Neural progenitor cell (in vitro differentiated cells): ENCODE data around the gene CD2BP2.

ENCODE experiments used
- EZH2 ChIP-seq: fragments of 200-600 bp; sonication (generic); IDR thresholded peaks from 2 replicates; pipeline ENCODE4 v1.6.1; 2017; ENCODE audit warnings: antibody characterized with exemption, mild to moderate bottlenecking, moderate library complexity
- TF ChIP-seq, protein P1 (sequence below): fragments of 200-600 bp; sonication (generic); IDR thresholded peaks from 2 replicates; pipeline ENCODE4 v1.5.1; 2017; ENCODE audit warnings: antibody characterized with exemption, mild to moderate bottlenecking

DNA sequence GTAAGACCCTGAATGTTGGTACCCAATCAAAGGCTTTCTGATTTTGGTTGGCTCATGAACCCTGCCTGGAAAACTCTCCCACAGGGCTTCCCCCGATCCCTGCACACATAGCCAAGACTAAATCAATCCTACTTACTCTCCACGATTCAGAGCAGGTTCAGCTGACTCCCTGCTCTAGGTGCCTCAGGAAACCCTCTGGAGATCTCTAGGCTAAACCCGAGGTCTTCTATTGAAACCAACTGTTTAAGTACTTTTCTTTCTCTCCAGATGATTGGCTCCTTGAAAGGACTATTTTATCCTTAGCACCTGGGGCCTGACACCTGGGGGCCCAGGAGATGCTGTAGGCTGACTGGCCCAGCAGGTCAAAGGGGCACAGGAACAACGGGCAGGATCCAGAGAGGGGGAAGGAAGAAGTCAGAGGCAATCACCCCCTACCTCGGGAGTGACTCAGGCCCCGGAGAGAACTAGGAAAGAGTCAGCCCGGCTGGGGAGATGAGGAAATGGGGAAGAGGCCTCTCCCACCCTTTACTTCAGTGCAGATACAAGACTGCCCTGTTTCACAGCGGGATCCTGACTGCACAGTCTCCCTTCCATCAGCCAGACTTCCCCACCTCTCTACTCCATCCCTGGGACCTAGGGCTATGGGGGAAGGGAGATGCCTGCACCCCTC is 13.1 kb upstream of the CD2BP2 start:
- no peak for TF ChIP-seq EZH2
- TF ChIP-seq, protein P1, sequence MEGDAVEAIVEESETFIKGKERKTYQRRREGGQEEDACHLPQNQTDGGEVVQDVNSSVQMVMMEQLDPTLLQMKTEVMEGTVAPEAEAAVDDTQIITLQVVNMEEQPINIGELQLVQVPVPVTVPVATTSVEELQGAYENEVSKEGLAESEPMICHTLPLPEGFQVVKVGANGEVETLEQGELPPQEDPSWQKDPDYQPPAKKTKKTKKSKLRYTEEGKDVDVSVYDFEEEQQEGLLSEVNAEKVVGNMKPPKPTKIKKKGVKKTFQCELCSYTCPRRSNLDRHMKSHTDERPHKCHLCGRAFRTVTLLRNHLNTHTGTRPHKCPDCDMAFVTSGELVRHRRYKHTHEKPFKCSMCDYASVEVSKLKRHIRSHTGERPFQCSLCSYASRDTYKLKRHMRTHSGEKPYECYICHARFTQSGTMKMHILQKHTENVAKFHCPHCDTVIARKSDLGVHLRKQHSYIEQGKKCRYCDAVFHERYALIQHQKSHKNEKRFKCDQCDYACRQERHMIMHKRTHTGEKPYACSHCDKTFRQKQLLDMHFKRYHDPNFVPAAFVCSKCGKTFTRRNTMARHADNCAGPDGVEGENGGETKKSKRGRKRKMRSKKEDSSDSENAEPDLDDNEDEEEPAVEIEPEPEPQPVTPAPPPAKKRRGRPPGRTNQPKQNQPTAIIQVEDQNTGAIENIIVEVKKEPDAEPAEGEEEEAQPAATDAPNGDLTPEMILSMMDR, result no peak
